ENCODE results near the gene DPYSL5.

- TF ChIP-seq POLR2AphosphoS5 (IDR thresholded peaks at IDR 0.05) (no peak), CTCF (IDR thresholded peaks at IDR 0.05) (no peak), POLR2A (IDR thresholded peaks at IDR 0.05) (no peak)
These were observed 137.9 kb downstream of the DPYSL5 start for GRCh38 chr2:26985807-26986206.
